Immature natural killer cell (primary cell): ENCODE results near the gene SELENOS. TPM values are rescaled to one million over a fixed set of nuclear protein-coding genes. Genes with fewer than 3 reads are reported as not detected.
A peak's percentile ranks its signal among the peaks of the same experiment; 100 is the strongest.
"Not testable (repeated sequence)": the region's sequence is repeated elsewhere in the genome, so short reads cannot be mapped to it uniquely, and the experiment has no call there.

Experiments used
- DNase-seq, 3 donors: peaks; one replicate each; pipeline ENCODE4 v3.0.0; 2022; ENCODE audit warnings: mixed read lengths in 1 of 3
- H3K27ac Mint-ChIP-seq, 6 donors: one replicate each; pipeline ENCODE4 v1.8.0; 2020; ENCODE audit warnings: mixed read lengths in 6 of 6, mild to moderate bottlenecking in 5 of 6, inconsistent platforms in 4 of 6, moderate library complexity in 3 of 6
- H3K27me3 Mint-ChIP-seq, 3 donors: one replicate each; pipeline ENCODE4 v1.8.0; 2020 to 2021; ENCODE audit warnings: low read depth in 3 of 3, mild to moderate bottlenecking in 3 of 3, mixed read lengths in 3 of 3, moderate library complexity in 3 of 3, inconsistent platforms in 1 of 3
- H3K36me3 Mint-ChIP-seq, 3 donors: one replicate each; pipeline ENCODE4 v1.8.0; 2020; ENCODE audit warnings: mixed read lengths in 3 of 3, inconsistent platforms in 2 of 3, mild to moderate bottlenecking in 2 of 3
- H3K4me1 Mint-ChIP-seq, 2 donors: one replicate each; pipeline ENCODE4 v1.8.0; 2020; ENCODE audit warnings: inconsistent platforms in 2 of 2, mild to moderate bottlenecking in 2 of 2, mixed read lengths in 2 of 2, moderate library complexity in 1 of 2
- H3K4me3 Mint-ChIP-seq, 5 donors: one replicate each; pipeline ENCODE4 v1.8.0; 2020; ENCODE audit warnings: mild to moderate bottlenecking in 5 of 5, mixed read lengths in 5 of 5, inconsistent platforms in 3 of 5, moderate library complexity in 3 of 5
- H3K9me3 Mint-ChIP-seq, 6 donors: one replicate each; pipeline ENCODE4 v1.8.0; 2020; ENCODE audit warnings: mild to moderate bottlenecking in 6 of 6, mixed read lengths in 6 of 6, inconsistent platforms in 4 of 6, moderate library complexity in 3 of 6
- polyA plus RNA-seq, 3 donors: library from polyadenylated mRNA; unstranded; fragments of 300-500 nt; fragmentation: Illumina TruSeq; gene quantifications; one replicate each; pipeline ENCODE4 v1.2.3, GENCODE V29; 2021

The SELENOS gene
- polyA plus RNA-seq, 3 donors from 2014 or later: 88.7 to 122 (median 94.9) TPM

GRCh38 chr15:101306341-101307047 lies 29.2 kb upstream of the SELENOS start:
- H3K27ac Mint-ChIP-seq: no peak overlapping the region

DNA sequence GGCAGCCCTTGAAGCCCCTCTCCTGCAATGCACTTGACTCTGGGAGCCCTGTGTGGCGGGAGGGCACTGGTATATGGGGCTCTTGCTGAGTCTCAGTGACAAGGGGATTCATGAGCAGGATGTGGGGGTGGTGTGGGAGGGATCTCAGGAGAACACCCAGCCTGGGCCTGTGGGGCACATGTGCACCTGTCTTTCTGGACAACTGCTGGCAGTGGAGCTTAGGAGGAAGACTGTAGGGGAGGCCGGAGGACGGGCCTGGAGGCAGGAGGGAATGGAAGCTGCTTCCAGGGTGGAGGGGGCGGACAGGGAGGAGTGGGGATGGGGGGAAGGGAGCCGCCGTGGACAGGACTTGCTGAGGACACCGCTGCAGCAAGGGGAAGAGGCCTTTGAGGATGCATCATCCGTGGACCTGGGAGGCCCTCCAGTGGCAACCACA lies 28.6 kb upstream of the SELENOS start:
- H3K27ac Mint-ChIP-seq: no peak overlapping the region
- H3K36me3 Mint-ChIP-seq: peaks cover 0 to 9% (median 0%) of the 10 kb centered on the region in 3 donors
- no peak for DNase-seq
- no peaks in the 10 kb centered on the region for H3K4me1 Mint-ChIP-seq
- no peaks in the 10 kb centered on the region for H3K9me3 Mint-ChIP-seq
- H3K4me3 Mint-ChIP-seq: no peak overlapping the region
- H3K27me3 Mint-ChIP-seq: peaks cover 0 to 3% (median 3%) of the 10 kb centered on the region in 3 donors

More at GRCh38 chr15:101306341-101307047, 29.2 kb upstream of the SELENOS start:
- DNase-seq: no peak
- Mint-ChIP-seq H3K9me3 (no peaks in the 10 kb centered on the region), H3K4me1 (no peaks in the 10 kb centered on the region), H3K27me3 (peaks cover 0 to 3% (median 3%) of the 10 kb centered on the region in 3 donors), H3K36me3 (peaks cover 0 to 9% (median 0%) of the 10 kb centered on the region in 3 donors), H3K4me3 (no peak overlapping the region)

DNA sequence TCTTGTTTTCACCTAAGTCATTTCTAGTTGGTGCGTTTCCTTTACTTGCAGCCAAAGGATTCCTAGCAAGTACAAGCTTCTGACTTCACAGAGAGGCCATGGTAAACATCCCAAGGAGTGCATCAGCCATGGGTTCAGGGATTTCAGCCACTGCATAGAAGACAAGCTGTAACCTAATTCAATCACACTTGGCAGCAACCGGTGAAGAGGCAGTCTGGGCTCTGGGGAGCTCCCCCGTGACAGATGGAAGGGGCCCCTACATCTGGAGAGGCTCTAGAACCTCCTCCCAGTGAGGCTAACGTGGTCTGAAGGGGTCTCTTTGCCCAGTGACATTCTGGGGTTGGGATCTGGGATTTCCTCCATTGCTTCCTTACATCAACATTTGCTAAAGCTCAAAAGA lies 26.1 kb upstream of the SELENOS start:
- Mint-ChIP-seq H3K27ac (no peak overlapping the region), H3K4me3 (no peak overlapping the region), H3K4me1 (no peaks in the 10 kb centered on the region), H3K36me3 (peaks cover 0 to 9% (median 0%) of the 10 kb centered on the region in 3 donors), H3K27me3 (peaks cover 1 to 3% (median 1%) of the 10 kb centered on the region in 3 donors), H3K9me3 (no peaks in the 10 kb centered on the region)
- DNase-seq: no peak

- no peak for DNase-seq
- Mint-ChIP-seq H3K4me1 (peaks cover 32 to 42% of the 10 kb centered on the region in 2 donors), H3K9me3 (no peaks in the 10 kb centered on the region), H3K27me3 (peaks cover 10 to 17% (median 15%) of the 10 kb centered on the region in 3 donors), H3K4me3 (peak overlapping the region; percentile 91 to 99 (median 95)), H3K27ac (peak overlapping the region in 5 of 6 donors; percentile 90 to 96 (median 93)), H3K36me3 (peaks cover 0 to 3% (median 0%) of the 10 kb centered on the region in 3 donors)
Measured at GRCh38 chr15:101296418-101297405, 19.4 kb upstream of the SELENOS start.

DNA sequence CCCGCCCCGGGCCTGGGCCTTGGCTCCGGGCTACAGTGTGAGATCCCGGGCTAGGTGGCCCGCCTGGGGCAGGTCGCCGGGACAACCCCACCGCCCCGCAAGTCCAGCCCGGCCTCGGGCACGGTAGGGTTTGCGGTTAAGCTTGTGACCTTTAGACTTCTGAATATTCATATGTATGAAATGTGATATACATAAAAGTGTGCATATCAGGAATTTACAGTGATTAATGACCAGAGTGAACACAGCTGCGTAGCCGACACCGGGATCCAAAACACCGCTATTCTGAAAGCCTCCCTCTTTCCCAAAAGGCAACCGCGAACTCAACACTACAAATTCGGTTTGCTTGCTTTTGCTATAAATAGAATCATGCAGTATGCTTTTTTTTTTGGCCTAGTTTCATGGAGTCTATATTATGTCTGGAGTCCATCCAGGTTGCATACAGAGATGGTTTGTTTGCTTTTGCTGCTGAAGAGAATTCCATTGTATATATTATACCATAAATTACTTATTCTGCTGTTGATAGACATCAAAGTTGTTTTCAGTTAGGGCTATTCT lies 18.4 kb upstream of the SELENOS start:
- Mint-ChIP-seq H3K4me1 (peaks cover 35 to 51% of the 10 kb centered on the region in 2 donors), H3K9me3 (no peaks in the 10 kb centered on the region), H3K36me3 (peaks cover 0 to 3% (median 0%) of the 10 kb centered on the region in 3 donors), H3K4me3 (peak overlapping the region; percentile 95 to 100 (median 96)), H3K27me3 (peaks cover 10 to 17% (median 15%) of the 10 kb centered on the region in 3 donors), H3K27ac (peak overlapping the region; percentile 93 to 98 (median 95))
- DNase-seq: no peak

DNA sequence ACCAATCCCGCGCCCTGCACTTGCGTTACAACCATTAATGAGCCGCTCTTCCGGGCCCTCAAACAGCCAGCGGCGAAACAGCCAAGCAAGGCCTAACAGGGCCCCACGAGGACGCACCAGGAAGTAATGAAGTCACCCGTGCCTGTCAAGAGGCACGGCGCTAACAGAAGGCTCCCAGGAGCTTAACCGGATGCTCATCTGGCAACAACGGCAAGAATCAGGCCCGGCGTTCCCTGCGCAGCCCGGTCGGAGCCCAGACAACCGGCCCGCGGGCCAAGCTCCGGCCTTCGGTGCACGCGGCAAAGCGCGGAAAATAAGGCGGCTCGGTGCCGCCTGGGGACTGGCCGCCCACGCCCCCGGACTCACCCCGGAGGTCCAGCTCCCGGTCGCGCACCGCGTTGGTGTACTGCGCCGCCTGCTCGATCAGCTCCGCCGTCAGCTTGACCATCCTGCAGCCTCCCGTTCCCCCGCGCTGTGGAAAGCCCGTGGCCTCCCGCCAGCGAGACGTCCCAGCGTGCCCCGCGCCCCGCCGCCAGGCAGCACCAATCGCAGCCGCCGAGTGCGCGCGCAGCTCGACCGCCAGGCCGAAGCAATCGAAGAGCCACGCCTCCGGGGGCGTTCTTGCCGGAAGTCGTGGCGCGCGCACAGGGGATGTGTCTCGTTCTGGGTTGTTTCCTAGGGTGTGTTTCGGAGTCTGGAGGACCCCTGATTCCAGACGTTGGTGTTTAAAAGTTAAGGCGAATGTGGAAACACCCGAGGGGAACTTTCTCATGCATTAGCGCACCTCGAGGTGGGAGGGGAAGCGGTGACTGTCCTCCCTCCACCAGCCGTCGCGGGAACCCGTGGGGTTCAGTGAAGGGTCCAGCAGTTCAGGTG lies 17.7 kb upstream of the SELENOS start, which contains the start of gene SNRPA1:
Gene SNRPA1 (minus strand): TSS at position 518 of the 876 bp plus-strand sequence. CDS start 70 bp downstream, at position 448.
- DNase-seq: peak; percentile 95
- H3K9me3 Mint-ChIP-seq: no peaks in the 10 kb centered on the region
- peaks cover 39 to 56% of the 10 kb centered on the region in 2 donors for H3K4me1 Mint-ChIP-seq
- peaks cover 0 to 3% (median 3%) of the 10 kb centered on the region in 3 donors for H3K36me3 Mint-ChIP-seq
- peak within 1 kb of the TSS; percentile 95 to 100 (median 96) for H3K4me3 Mint-ChIP-seq
- H3K27me3 Mint-ChIP-seq: peaks cover 10 to 17% (median 15%) of the 10 kb centered on the region in 3 donors
- peak within 1 kb of the TSS; percentile 93 to 98 (median 96) for H3K27ac Mint-ChIP-seq

GRCh38 chr15:101293122-101293521 lies 15.8 kb upstream of the SELENOS start:
- Mint-ChIP-seq H3K36me3 (peaks cover 7 to 13% (median 10%) of the 10 kb centered on the region in 3 donors), H3K9me3 (no peaks in the 10 kb centered on the region), H3K4me3 (peak overlapping the region; percentile 95 to 100 (median 96)), H3K4me1 (peaks cover 50 to 74% of the 10 kb centered on the region in 2 donors), H3K27me3 (peaks cover 10 to 18% (median 15%) of the 10 kb centered on the region in 3 donors), H3K27ac (peak overlapping the region; percentile 93 to 98 (median 96))
- no peak for DNase-seq

DNA sequence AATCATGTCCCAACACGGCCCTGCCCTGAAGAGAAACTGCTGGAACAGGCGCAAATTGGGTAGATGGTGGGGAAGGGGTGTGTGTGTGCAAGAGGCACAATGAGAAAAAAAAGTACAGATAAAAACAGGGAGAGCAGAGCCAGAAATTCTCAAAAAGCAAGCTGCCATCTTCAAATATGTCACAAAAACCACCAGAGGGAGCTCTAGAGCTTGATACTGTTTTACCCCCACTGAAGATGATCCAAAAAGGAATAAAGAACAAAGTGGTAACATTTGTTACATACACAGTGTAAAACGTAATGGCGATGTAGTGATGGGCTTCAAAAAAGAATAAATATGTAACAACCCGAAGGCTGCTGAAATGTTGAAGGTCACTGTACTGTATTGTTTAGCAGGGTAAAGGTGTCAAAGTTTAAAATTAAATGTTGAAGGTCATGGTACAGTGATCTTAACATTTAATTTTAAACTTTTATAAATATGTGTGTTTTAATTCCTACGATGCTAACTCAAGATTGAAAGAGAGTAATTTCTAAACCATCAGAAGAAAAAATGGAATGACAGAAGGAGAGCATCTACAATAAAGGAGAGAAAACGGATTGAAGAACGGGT lies 11.7 kb upstream of the SELENOS start:
- H3K4me3 Mint-ChIP-seq: no peak overlapping the region
- H3K9me3 Mint-ChIP-seq: no peaks in the 10 kb centered on the region
- H3K4me1 Mint-ChIP-seq: peaks cover 44 to 77% of the 10 kb centered on the region in 2 donors
- peaks cover 14 to 39% (median 22%) of the 10 kb centered on the region in 3 donors for H3K36me3 Mint-ChIP-seq
- H3K27me3 Mint-ChIP-seq: peaks cover 0 to 7% (median 3%) of the 10 kb centered on the region in 3 donors
- peak overlapping the region; percentile 29 to 83 (median 61) for H3K27ac Mint-ChIP-seq
- DNase-seq: peak; percentile 52 to 58 (median 57)

DNA sequence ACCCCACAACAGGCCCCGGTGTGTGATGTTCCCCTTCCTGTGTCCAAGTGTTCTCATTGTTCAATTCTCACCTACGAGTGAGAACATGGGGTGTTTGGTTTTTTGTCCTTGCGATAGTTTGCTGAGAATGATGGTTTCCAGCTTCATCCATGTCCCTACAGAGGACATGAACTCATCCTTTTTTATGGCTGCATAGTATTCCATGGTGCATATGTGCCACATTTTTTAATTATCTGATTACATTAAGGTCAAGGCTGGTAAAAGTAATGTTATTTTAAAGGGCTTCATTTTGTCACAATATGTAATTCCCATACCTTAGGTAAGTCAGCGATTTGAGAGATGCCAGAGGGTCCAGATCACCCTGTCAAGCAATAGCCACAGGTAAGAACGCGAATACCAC lies 10.1 kb upstream of the SELENOS start:
- peaks cover 31 to 61% of the 10 kb centered on the region in 2 donors for H3K4me1 Mint-ChIP-seq
- H3K4me3 Mint-ChIP-seq, H3K9me3 Mint-ChIP-seq, DNase-seq, H3K27me3 Mint-ChIP-seq: not testable (repeated sequence)
- peaks cover 20 to 49% (median 25%) of the 10 kb centered on the region in 3 donors for H3K36me3 Mint-ChIP-seq
- peak overlapping the region in 4 of 6 donors; percentile 40 to 68 (median 52) for H3K27ac Mint-ChIP-seq

DNA sequence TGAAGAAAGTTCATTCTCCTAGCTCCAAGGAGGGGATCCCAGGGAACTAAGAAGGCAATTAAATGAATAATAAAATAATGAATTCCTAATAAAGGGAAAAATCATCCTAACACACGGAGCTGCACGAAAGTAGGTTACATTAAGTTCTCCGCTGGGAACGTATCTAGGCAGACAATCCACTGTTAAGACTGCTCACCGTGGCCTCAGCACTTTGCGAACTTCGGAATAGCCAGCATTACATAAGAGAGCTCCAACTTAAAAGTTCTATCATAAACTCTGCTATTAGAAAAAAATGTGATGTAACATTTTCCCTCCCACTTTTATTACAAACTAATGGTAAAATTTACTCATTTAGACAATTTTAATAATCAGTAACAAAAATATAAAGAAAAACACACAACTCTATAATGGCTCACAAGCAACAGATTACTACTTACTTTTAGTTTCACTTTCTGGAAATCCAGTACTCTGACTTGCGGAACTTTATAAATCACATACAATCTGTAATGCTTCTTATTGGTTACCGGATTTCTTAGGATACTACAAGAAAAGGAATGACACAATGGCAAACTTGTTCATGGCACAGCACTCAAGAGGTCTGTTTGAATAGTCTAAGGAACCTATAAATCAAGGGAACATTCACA lies 9.3 kb upstream of the SELENOS start:
- Mint-ChIP-seq H3K27me3 (peaks cover 0 to 2% (median 0%) of the 10 kb centered on the region in 3 donors), H3K9me3 (no peaks in the 10 kb centered on the region), H3K36me3 (peaks cover 24 to 53% (median 25%) of the 10 kb centered on the region in 3 donors), H3K4me3 (peak overlapping the region in 2 of 5 donors; percentile 19 to 54), H3K27ac (peak overlapping the region; percentile 61 to 84 (median 78)), H3K4me1 (peaks cover 25 to 53% of the 10 kb centered on the region in 2 donors)
- no peak for DNase-seq

DNA sequence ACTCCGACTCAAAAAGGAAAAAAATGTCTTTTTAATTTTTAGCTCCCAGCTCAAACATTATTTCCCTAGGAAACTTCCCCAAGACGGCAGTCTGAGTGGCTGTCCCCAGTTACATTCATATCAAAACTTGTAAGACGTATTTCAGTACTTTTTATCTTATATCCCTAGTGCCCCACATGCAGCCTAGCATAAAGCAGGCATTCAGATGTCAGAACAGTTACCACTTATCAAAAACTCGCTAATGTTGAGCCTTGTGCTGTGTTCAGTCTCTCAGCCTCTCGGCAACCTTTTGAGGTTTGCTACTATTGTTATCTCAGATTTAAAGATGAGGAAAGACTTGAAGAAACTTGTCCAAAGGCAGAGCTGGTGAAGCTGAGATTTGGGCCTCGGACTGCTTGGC lies 6.6 kb upstream of the SELENOS start:
- H3K4me3 Mint-ChIP-seq: no peak overlapping the region
- no peak for DNase-seq
- H3K27me3 Mint-ChIP-seq: peaks cover 0 to 5% (median 2%) of the 10 kb centered on the region in 3 donors
- no peaks in the 10 kb centered on the region for H3K9me3 Mint-ChIP-seq
- H3K27ac Mint-ChIP-seq: no peak overlapping the region
- H3K4me1 Mint-ChIP-seq: peaks cover 14 to 30% of the 10 kb centered on the region in 2 donors
- peaks cover 25 to 61% (median 26%) of the 10 kb centered on the region in 3 donors for H3K36me3 Mint-ChIP-seq
